Pulmonary artery endothelial cell (primary cell): Measurements from ENCODE around the gene NLGN1. TPM values are rescaled to one million over a fixed set of nuclear protein-coding genes. Genes with fewer than 3 reads are reported as not detected.
A peak's percentile ranks its signal among the peaks of the same experiment; 100 is the strongest.

Experiments
- DNase-seq: peaks from one replicate; pipeline ENCODE4 v3.0.0-alpha.2; 2011; ENCODE audit warnings: low read depth, low spot score
- total RNA-seq: library from RNA; depleted of rRNA; stranded (reverse); fragments of >200 nt; gene quantifications from 2 replicates; pipeline ENCODE4 v1.2.3, GENCODE V29; 2014

Gene NLGN1
- total RNA-seq, 1 donor from 2014 or later = 37.5 TPM

GRCh38 chr3:173708191-173708590, 310.6 kb downstream of the NLGN1 start:
- no peak for DNase-seq

DNA sequence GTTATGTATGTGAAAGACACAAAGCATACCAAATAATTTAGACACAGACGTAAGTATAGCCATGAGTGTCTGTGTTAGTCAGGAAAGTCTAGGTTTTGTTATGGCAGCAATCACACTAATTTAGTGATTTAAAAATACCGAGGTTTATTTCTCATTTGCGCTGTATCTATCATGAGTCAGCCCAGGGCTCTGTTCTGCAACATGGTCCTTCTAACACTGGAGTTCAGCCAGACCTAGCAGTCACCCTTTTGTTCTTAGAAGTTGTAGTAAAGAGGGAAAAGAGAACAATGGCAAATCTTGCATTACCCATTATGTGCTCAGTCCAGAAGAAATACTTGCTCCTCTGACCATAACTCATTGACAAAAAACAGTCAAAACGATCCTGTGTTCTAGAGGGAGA, 311.5 kb downstream of the NLGN1 start:
- peak; percentile 20 for DNase-seq

DNA sequence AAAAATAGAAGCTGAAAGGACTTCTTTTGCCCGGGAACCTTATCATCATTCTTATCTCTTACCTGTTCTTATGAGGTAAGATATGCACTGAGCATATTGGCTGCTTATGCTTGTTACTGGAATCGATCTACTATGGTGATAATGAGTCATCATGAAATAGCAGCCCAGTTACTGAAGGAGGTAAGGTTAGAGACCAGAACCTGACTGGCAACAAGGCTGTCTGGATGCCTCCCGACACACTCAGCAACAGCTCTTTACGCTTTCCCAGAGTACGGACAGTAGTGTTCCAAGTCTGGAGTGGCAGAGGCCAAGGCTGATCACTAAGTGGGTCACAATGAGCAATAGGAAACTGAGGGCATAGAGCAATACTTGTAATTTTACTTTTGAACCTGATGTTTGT, 314.1 kb downstream of the NLGN1 start:
- no peak for DNase-seq

- no peak for DNase-seq
Measured at GRCh38 chr3:173719585-173719984, 322.0 kb downstream of the NLGN1 start.

DNA sequence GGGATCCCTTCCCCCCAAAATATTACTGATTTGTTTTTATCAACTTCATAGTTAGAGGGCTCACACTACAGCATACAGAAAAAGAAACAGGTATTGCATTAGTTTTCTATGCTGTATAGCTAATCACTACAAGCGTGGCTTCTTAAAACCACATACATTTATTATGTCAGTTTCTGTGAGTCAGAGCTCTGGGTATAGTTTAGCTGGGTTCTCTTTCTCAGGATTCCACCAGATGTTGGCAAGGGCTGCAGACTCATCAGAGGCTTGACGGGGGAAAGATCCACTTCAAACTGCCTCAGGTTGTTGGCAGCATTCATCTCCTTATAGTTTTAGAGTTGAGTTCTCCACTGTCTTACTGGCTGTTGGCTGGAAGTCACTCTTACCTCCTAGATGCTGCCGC, 328.0 kb downstream of the NLGN1 start:
- DNase-seq = no peak

GRCh38 chr3:173730391-173730790, 332.8 kb downstream of the NLGN1 start:
- DNase-seq = no peak

DNA sequence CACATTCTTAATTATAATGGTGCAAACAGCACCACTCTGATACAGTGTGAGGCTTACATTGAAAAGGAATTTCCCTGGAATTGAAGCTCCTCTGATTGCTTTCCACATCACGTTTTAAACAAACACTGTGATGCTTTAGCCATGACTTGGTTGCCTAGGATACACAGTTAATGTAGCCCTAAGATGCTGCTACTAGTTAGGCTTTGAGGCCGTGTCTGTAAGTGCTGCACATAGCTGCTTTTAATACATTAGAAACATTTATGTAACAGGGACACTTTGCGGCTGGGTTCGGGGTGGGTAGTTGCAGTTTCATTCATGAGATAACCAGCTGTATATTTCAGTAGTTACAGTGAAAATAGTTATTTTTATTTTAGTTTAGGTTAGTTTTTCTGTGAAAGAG, 334.7 kb downstream of the NLGN1 start:
- no peak for DNase-seq

DNA sequence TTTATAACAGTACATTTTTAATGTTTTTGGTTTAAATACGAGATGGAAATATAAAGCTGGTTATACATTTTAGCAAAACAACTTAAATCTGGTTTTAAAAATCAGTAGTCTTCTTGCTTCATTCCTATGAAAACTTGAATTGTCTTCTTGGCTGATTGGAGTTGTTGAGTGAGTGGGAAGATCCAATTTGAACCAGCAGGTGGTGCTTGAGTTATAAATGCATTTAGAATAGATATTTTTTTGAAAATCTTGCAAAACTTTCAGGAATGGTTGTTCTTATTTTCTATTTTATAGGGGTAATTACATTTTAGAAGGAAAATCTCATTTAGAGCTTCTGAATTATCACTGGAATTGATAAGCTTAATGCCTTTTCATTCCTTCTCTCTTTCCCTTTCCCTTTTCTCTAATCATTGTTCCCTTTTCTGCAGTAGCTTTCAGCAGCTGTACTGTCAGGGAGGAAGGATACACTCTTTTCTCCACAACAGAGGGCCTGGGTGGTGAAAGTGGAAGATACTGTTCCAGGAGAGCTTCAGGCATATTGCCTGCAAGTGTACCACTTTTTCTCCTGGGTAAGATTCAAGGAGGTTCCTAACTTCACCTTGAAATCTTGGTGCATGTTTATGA, 335.6 kb downstream of the NLGN1 start:
- no peak for DNase-seq

- DNase-seq = no peak
Measured at GRCh38 chr3:173734473-173734872, 336.9 kb downstream of the NLGN1 start.

DNA sequence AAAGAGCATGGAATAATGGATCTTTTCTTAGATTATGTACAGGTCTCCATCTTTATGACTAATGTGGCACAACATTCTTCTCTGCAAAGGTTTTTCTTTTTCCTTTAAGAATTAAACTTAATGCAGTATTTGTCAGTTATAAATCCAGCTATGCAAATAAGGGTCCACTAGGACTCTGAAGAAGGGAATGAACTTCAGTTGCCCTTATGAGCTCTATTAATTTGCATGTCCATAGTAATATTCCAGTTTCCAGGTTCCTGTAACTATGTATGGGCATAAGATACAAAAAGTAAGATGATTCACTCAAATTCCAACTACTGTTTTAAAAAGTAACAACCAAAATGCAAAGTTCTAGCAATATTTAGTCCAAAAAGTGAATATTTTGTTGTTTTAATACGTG, 337.4 kb downstream of the NLGN1 start:
- no peak for DNase-seq

- no peak for DNase-seq
Measured at GRCh38 chr3:173735841-173736240, 338.3 kb downstream of the NLGN1 start.

DNA sequence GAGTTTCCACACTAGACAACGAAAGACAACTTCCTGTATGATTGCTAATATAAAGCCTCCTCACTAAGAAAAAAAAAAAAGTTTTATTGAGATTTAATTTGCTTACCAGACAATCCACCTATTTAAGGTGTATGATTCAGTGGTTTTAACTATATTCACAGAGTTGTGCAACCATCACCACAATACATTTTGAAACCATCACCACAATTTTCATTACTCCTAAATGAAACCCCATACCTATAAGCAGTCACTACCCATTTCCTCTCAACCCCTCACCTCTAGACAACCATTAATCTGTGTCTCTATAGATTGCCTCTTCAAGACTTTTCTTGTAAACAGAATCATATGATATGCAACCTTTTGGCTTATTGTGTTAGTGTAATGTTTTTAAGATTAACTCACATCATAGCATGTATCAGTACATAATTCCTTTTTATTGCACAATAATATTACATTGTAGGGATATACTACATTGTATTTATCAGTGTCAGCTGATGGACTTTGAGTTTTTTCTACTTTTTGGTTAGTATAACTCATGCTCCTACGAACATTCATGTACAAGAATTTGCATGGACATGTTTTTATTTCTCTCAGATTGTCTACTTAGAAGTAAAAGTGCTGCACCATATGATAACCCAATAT, 339.7 kb downstream of the NLGN1 start:
- DNase-seq = no peak

GRCh38 chr3:173739726-173740125, 342.2 kb downstream of the NLGN1 start:
- no peak for DNase-seq

DNA sequence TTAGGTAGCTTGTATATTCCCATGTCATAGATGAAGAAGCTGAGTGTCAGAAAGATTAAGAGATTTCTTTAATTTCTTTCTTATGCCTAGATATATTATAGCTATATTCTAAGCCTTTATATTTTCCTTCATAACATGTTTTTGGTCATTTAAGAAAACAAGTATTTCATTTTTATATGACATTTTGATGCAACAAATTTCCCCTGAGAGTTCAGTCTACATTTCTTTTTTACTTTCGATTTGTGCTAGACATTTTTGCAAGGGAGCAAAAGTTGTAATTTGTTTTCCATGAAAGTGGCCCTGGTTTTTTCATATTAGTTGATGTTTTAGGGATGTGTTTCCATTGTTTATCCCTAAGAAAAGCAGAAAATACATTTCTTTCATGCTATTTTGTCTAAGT, 344.9 kb downstream of the NLGN1 start:
- no peak for DNase-seq

GRCh38 chr3:173743111-173743510, 345.6 kb downstream of the NLGN1 start:
- no peak for DNase-seq

- no peak for DNase-seq
Measured at GRCh38 chr3:173743516-173743915, 346.0 kb downstream of the NLGN1 start.

DNA sequence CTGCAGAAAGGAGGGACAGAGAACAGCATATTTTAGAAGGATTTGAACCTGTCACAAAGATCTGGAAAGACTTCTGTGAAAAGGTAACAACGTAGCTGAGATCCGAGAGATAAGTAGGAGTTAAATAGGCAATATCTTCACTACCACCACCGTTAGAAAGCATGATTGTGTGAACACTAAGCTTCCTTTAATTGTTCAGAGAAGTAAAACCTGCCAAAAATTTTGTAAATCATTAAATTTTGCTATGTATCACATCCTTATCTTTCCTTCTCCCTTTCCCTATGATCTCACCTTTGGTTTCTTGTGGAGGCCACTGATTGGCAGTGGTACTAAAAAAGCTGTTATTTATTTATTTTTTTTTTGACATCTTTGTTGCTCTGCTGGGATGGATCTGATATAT, 346.9 kb downstream of the NLGN1 start:
- DNase-seq = no peak

GRCh38 chr3:173744895-173745294, 347.4 kb downstream of the NLGN1 start:
- DNase-seq = no peak

GRCh38 chr3:173745952-173746682, 348.6 kb downstream of the NLGN1 start:
- peak; percentile 93 for DNase-seq

DNA sequence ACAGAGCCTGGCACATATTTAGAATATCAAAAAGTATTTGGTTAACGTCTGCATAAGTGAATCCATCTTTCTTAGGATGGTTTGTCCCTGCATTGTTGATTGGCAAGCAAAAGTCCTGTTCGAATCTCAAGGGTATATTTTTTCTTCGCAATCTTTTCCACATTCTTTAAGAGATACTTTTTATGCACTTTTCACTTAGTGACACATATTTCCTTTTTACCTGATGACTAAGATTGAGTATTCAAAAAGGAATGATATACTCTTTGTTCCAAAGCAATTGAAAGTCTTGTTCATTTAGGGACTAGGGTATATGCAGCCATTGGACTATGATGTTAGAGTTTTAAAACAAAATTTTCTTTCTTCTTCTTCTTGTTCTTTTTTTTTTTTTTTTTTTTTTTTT, 349.9 kb downstream of the NLGN1 start:
- DNase-seq = no peak

DNA sequence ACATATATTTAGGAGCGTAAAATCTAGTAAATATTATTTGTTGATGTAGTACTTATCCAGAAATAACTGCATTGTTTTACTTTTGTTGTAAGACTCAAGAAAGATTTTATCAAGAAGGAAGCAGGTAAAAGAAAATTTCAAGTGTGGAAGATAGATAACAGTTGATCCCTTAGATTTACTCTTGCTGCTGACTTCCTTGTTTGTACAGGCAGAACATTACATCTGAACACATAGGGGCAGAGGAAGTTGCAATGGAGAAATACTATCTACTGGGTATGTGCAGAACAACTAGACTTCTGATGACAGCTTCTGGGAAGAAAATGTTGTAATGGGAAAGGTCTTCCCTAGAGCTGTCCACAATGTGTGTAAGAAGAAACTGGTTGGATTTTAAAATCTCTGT, 350.6 kb downstream of the NLGN1 start:
- DNase-seq = peak; percentile 55

DNA sequence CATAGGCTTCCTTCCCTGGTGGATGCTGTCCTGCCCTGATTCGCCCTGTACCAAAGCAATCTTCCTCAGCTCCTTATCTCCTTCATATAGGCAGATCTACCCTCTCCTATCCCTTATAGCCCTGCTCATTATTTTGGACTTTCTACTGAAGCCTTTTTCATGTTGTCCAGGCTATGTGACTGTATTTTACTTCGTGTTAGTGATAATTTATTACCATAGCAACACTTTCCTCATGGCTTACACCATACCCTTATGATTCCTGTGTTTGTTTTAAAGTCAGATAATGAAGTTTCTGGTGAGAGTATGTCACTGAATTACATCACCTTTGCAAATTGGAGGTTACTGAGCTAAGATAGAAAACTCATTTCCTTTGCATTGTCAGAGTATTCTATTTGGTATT, 352.6 kb downstream of the NLGN1 start:
- peak; percentile 70 for DNase-seq

DNA sequence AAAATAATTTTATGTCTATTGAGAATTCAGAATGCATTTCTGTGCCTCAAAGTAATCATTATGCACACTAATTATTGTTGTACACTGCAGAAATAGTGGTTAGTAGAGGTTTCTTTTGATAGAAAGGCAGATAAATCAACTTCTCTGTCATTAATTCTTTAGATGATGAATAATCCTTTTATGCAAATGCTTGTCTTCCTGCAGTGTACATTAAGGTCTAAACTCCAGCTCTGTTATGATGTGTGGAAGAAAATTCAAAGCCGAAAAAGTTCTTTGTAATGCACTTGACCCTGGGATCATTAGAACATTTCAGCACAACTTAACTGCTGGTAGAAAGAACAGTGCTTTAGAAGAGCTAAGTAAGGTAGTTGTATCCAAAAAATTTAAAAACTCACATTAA, 353.0 kb downstream of the NLGN1 start:
- DNase-seq = no peak
